ENCODE data around the gene MACROD1. TPM values are rescaled to one million over a fixed set of nuclear protein-coding genes. Genes with fewer than 3 reads are reported as not detected.

Gene MACROD1
- total RNA-seq, 2 experiments from 2014 or later = 24.5 to 31.0 TPM

- DNase-seq = no peak
- Mint-ChIP-seq H3K36me3 (no peaks in the 10 kb centered on the region), H3K27ac (no peak overlapping the region), H3K9me3 (no peaks in the 10 kb centered on the region), H3K4me3 (no peak overlapping the region), H3K4me1 (ENCODE audit: low read depth) (no peaks in the 10 kb centered on the region), H3K27me3 (peaks cover 5% of the 10 kb centered on the region)
- intact Hi-C loops (cut with micrococcal nuclease) = no loop called here
- POLR2A ChIA-PET = no interaction called here
- CTCF ChIA-PET = interaction anchor here (0.6 kb wide), 1 partner anchor 590 kb away, joined by 4 read pairs; no protein-coding TSS in a partner anchor
Observed at GRCh38 chr11:64067230-64067993, 98.5 kb downstream of the MACROD1 start.

DNA sequence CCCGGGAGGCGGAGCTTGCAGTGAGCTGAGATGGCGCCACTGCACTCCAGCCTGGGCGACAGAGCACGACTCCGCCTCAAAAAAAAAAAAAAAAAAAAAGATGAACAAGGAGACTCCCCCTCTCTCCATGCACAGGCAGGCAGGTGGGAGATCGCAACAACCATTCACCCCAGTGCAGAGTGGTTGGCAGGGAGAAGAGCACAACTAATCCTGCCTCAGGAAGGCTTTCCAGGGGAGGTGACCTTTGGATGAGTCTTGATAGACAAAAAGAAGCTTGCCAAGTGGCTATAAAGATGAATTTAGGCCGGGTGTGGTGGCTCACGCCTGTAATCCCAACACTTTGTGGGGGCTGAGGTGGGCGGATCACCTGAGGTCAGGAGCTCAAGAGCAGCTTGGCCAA is 100.2 kb downstream of the MACROD1 start:
- ChIA-PET POLR2A (no interaction called here), CTCF (no interaction called here)
- Mint-ChIP-seq H3K4me3 (no peak overlapping the region), H3K27me3 (peaks cover 15% of the 10 kb centered on the region), H3K4me1 (ENCODE audit: low read depth) (peaks cover 7% of the 10 kb centered on the region), H3K27ac (no peak overlapping the region), H3K9me3 (no peaks in the 10 kb centered on the region), H3K36me3 (no peaks in the 10 kb centered on the region)
- no peak for DNase-seq
- intact Hi-C loops (cut with micrococcal nuclease) = no loop called here

DNA sequence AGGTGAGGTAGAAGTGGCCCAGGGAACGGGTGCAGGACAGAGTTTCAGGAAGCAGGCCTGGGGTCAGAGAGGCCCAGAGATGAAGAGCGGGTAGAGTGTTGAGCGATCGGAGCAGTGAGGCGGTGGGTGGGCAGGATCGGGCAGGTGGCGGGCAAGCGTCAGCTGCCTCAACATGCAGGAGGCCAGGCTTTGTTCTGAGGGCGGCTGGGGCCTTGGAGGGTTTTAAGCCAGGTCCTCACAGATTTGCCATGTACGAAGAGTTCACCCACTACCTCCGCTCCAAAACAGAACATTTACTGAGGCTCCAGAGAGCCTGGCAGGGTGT is 100.8 kb downstream of the MACROD1 start:
- H3K27ac Mint-ChIP-seq = no peak overlapping the region
- no peaks in the 10 kb centered on the region for H3K9me3 Mint-ChIP-seq
- CTCF ChIA-PET = no interaction called here
- H3K4me1 Mint-ChIP-seq (ENCODE audit: low read depth) = peaks cover 8% of the 10 kb centered on the region
- peaks cover 16% of the 10 kb centered on the region for H3K27me3 Mint-ChIP-seq
- POLR2A ChIA-PET = no interaction called here
- H3K36me3 Mint-ChIP-seq = no peaks in the 10 kb centered on the region
- intact Hi-C loops (cut with micrococcal nuclease) = no loop called here
- no peak for DNase-seq
- H3K4me3 Mint-ChIP-seq = no peak overlapping the region

DNA sequence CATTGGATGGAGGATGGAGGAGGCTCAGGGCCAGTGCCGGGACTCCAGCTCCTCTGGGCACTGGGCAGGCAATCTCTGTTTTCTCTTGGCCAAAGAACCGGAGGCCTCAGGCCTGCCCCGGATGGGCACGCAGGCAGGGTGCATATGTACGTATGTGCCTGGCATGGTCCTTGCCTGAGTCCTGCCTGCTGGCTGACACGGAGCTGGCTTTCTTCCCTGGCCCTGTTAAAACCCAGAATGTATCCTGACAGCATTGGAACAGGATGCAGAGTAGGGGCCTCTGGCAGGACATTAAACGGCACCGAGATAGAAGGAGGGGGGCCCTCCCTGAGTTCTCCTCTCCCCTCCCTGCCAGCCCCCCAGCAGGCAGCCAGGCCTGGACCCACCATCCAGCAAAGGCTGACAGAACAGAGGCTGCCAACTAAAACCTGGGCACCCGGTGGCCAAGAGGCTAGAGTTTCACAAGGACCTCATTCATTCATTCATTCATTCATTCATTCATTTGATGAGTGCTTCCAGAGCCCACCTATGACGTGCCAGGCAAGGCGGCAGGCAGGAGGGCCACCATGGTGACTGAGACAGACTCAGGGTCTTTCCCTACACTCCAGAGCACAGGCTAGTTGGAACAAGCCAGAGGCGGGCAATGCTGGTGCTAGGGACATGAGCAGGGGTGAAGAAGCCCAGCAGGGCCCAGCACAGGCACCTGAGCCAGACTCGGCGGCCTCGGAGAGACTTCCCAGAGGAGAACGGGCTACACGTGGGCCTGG is 101.4 kb downstream of the MACROD1 start:
- no peak for DNase-seq
- intact Hi-C loops (cut with micrococcal nuclease) = no loop called here
- H3K27ac Mint-ChIP-seq = no peak overlapping the region
- no peaks in the 10 kb centered on the region for H3K9me3 Mint-ChIP-seq
- peaks cover 16% of the 10 kb centered on the region for H3K27me3 Mint-ChIP-seq
- H3K36me3 Mint-ChIP-seq = no peaks in the 10 kb centered on the region
- ChIA-PET CTCF (no interaction called here), POLR2A (interaction anchor here (1.1 kb wide), 1 partner anchor 12 kb away, joined by 3 read pairs; no protein-coding TSS in a partner anchor)
- H3K4me1 Mint-ChIP-seq (ENCODE audit: low read depth) = peaks cover 8% of the 10 kb centered on the region
- no peak overlapping the region for H3K4me3 Mint-ChIP-seq

GRCh38 chr11:64063777-64064176 is 102.1 kb downstream of the MACROD1 start:
- intact Hi-C loops (cut with micrococcal nuclease) = no loop called here
- POLR2A ChIA-PET = interaction anchor here (1.1 kb wide), 1 partner anchor 11 kb away, joined by 3 read pairs; no protein-coding TSS in a partner anchor
- Mint-ChIP-seq H3K9me3 (no peaks in the 10 kb centered on the region), H3K27ac (no peak overlapping the region), H3K4me1 (ENCODE audit: low read depth) (peaks cover 8% of the 10 kb centered on the region), H3K27me3 (peaks cover 16% of the 10 kb centered on the region), H3K4me3 (no peak overlapping the region), H3K36me3 (no peaks in the 10 kb centered on the region)
- no peak for DNase-seq
- CTCF ChIA-PET = no interaction called here

DNA sequence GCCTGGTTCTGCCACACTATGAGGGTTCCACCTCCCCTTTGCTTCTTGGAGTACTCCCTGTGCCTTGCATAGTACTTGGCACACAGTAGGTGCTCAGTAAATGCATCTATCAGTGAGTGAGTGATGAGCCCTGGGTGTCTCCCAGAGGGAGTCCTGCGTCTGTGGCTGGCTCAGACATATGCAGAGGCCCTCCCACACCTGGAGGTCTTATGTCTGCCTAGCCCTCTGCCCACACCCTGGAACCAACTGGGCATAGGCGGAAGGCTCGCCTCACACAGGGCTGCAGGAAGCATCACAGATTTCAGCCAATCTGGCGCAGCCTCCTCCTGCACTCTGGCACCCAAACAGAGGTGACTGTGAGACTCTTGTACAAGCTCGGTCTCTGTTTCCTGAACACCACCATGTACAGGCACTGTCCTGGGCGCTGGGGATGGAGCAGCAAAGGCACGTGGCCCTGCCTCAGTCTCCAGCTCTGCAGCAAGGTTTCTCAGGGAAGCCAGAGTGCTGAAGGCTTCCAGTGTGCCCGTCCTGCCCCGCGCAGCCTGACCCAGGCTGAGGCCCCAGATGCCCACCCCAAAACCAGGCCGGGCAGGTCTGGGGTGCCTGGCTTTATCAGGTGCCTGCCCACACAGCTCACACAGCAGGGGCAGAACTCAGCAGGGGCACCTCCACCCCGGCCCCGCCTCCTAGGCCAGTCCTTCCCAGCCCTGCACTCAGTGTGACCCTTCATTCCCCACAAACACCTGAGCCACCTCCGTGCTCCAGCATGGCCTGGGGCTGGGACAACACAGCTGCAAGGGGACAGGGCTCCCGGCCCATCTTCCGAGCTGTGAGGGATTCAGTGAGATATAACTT is 103.5 kb downstream of the MACROD1 start:
- H3K36me3 Mint-ChIP-seq = no peaks in the 10 kb centered on the region
- ChIA-PET POLR2A (no interaction called here), CTCF (no interaction called here)
- no peaks in the 10 kb centered on the region for H3K9me3 Mint-ChIP-seq
- intact Hi-C loops (cut with micrococcal nuclease) = no loop called here
- H3K27ac Mint-ChIP-seq = no peak overlapping the region
- H3K4me1 Mint-ChIP-seq (ENCODE audit: low read depth) = peaks cover 8% of the 10 kb centered on the region
- no peak overlapping the region for H3K4me3 Mint-ChIP-seq
- DNase-seq = no peak
- H3K27me3 Mint-ChIP-seq = peaks cover 16% of the 10 kb centered on the region

GRCh38 chr11:64060861-64061444 is 105.0 kb downstream of the MACROD1 start:
- Mint-ChIP-seq H3K36me3 (no peaks in the 10 kb centered on the region), H3K27me3 (peaks cover 16% of the 10 kb centered on the region), H3K27ac (no peak overlapping the region), H3K9me3 (no peaks in the 10 kb centered on the region), H3K4me1 (ENCODE audit: low read depth) (peaks cover 8% of the 10 kb centered on the region), H3K4me3 (peak overlapping the region; percentile 57)
- CTCF ChIA-PET = no interaction called here
- DNase-seq = peak; percentile 57
- POLR2A ChIA-PET = interaction anchor here (0.6 kb wide), 1 partner anchor 1761 kb away, joined by 4 read pairs; no protein-coding TSS in a partner anchor
- intact Hi-C loops (cut with micrococcal nuclease) = no loop called here

GRCh38 chr11:64060263-64060860 is 105.6 kb downstream of the MACROD1 start:
- Mint-ChIP-seq H3K4me1 (ENCODE audit: low read depth) (peaks cover 8% of the 10 kb centered on the region), H3K27me3 (peaks cover 16% of the 10 kb centered on the region)
- CTCF ChIA-PET = interaction anchor here (1.2 kb wide), 1 partner anchor 60 kb away, joined by 3 read pairs; no protein-coding TSS in a partner anchor

GRCh38 chr11:64059339-64060140 is 106.4 kb downstream of the MACROD1 start:
- Mint-ChIP-seq H3K27ac (no peak overlapping the region), H3K4me3 (no peak overlapping the region), H3K27me3 (peaks cover 16% of the 10 kb centered on the region), H3K9me3 (no peaks in the 10 kb centered on the region), H3K4me1 (ENCODE audit: low read depth) (peaks cover 8% of the 10 kb centered on the region), H3K36me3 (no peaks in the 10 kb centered on the region)
- ChIA-PET POLR2A (no interaction called here), CTCF (interaction anchor here (1.2 kb wide), 1 partner anchor 59 kb away, joined by 3 read pairs; no protein-coding TSS in a partner anchor)
- intact Hi-C loops (cut with micrococcal nuclease) = no loop called here
- no peak for DNase-seq

More at GRCh38 chr11:64060263-64060860, 105.6 kb downstream of the MACROD1 start:
- intact Hi-C loops (cut with micrococcal nuclease) = no loop called here
- Mint-ChIP-seq H3K4me3 (no peak overlapping the region), H3K36me3 (no peaks in the 10 kb centered on the region), H3K27ac (no peak overlapping the region), H3K9me3 (no peaks in the 10 kb centered on the region)
- POLR2A ChIA-PET = no interaction called here
- DNase-seq = no peak

DNA sequence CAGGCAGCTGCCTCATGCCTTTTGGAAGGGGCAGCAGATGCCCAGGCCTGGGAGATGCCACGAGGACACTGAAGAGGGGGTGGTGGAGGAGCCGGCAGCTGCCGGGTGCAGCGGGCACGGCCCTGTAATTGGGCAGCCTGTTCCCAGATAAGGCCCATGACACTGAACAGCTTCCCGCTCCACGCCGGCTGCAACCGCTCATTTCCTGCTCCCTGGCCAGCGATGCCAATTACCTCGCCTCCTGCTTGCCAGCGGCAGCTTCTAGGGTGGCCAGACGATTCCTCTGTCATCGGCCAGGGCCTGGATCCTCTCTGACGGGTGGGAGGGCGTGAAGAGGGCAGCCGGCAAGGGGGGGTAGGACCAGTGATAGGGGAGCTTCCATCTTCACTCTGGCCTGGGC is 107.4 kb downstream of the MACROD1 start:
- H3K9me3 Mint-ChIP-seq = no peaks in the 10 kb centered on the region
- intact Hi-C loops (cut with micrococcal nuclease) = no loop called here
- H3K36me3 Mint-ChIP-seq = no peaks in the 10 kb centered on the region
- H3K4me1 Mint-ChIP-seq (ENCODE audit: low read depth) = peaks cover 8% of the 10 kb centered on the region
- peaks cover 16% of the 10 kb centered on the region for H3K27me3 Mint-ChIP-seq
- no peak overlapping the region for H3K27ac Mint-ChIP-seq
- no peak overlapping the region for H3K4me3 Mint-ChIP-seq
- POLR2A ChIA-PET = no interaction called here
- DNase-seq = no peak
- CTCF ChIA-PET = no interaction called here

- Mint-ChIP-seq H3K36me3 (no peaks in the 10 kb centered on the region), H3K4me1 (ENCODE audit: low read depth) (peaks cover 8% of the 10 kb centered on the region), H3K9me3 (no peaks in the 10 kb centered on the region), H3K27ac (no peak overlapping the region), H3K27me3 (peaks cover 13% of the 10 kb centered on the region), H3K4me3 (no peak overlapping the region)
- CTCF ChIA-PET = no interaction called here
- POLR2A ChIA-PET = no interaction called here
- intact Hi-C loops (cut with micrococcal nuclease) = no loop called here
- no peak for DNase-seq
Observed at GRCh38 chr11:64057890-64058289, 108.0 kb downstream of the MACROD1 start.
